ENCODE data around the gene TRIM41. TPM values are rescaled to one million over a fixed set of nuclear protein-coding genes. Genes with fewer than 3 reads are reported as not detected.

The TRIM41 gene
- total and polyA plus RNA-seq, 2 experiments from 2014 or later = 6.2 to 8.7 TPM

GRCh38 chr5:181233801-181234454 is 10.8 kb downstream of the TRIM41 start (continued):
- TF ChIP-seq, protein P1, sequence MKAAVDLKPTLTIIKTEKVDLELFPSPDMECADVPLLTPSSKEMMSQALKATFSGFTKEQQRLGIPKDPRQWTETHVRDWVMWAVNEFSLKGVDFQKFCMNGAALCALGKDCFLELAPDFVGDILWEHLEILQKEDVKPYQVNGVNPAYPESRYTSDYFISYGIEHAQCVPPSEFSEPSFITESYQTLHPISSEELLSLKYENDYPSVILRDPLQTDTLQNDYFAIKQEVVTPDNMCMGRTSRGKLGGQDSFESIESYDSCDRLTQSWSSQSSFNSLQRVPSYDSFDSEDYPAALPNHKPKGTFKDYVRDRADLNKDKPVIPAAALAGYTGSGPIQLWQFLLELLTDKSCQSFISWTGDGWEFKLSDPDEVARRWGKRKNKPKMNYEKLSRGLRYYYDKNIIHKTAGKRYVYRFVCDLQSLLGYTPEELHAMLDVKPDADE (IDR thresholded peaks at IDR 0.05) = no peak

DNA sequence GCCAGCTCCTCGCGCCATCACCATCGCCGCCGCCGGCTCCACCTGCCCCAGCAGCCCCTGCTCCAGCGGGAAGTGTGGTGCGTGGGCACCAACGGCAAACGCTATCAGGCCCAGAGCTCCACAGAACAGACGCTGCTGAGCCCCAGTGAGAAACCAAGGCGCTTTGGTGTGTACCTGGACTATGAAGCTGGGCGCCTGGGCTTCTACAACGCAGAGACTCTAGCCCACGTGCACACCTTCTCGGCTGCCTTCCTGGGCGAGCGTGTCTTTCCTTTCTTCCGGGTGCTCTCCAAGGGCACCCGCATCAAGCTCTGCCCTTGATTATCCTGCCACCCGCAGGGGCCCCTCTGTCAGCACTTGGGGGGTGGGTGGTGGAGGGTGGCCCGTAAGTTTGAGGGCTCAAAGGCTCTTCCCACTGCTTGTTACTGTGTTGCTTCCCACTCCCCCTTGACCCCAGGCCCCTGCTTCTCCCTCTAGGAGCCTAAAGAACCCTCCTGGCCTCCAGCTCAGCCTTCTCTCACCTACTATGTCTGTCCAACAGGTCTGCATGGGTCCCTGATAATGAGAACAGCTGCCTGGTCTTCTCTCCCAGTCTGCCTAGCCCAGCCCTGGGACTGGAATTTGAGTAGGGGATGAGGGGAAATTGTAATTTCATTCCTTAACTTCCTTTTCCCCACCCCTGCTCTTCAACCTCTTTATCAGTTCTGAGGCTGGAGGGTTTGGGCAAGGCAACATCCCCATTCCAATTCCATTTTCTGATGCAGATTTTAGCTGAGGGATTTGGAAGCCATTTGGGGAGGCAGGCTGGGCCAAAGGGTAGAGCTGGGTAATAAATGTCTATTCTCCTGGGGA is 11.6 kb downstream of the TRIM41 start:
- Mint-ChIP-seq H3K36me3 (ENCODE audit: low read depth) (peaks cover 83% of the 10 kb centered on the region), H3K27ac (peak overlapping the region; percentile 83), H3K4me3 (no peak overlapping the region; the same call in 2 of the 3 replicates), H3K27me3 (ENCODE audit: insufficient read depth, low read depth, poor library complexity) (peaks cover 48% of the 10 kb centered on the region), H3K9me3 (peaks cover 6% of the 10 kb centered on the region; the same call in 1 of the 3 replicates), H3K4me1 (peaks cover 25% of the 10 kb centered on the region)
- Histone ChIP-seq H3F3A (replicated peaks; ENCODE audit: low read depth) (peaks cover 53% of the 10 kb centered on the region), H3K9me2 (ENCODE audit: insufficient read depth) (no peaks in the 10 kb centered on the region), H3K27me3 (ENCODE audit: insufficient read depth) (no peaks in the 10 kb centered on the region), H3K4me3 (no peak overlapping the region), H4K20me1 (replicated peaks; ENCODE audit: insufficient read depth) (peaks cover 38% of the 10 kb centered on the region), H3K79me2 (replicated peaks; ENCODE audit: insufficient read depth) (peaks cover 16% of the 10 kb centered on the region; the same call in 1 of the 2 replicates), H3K4me1 (ENCODE audit: insufficient read depth) (peaks cover 7% of the 10 kb centered on the region), H2AFZ (no peak overlapping the region), H3K4me2 (no peak overlapping the region), H3K27ac (ENCODE audit: low read depth) (peak overlapping the region; percentile 86), H3K36me3 (ENCODE audit: insufficient read depth) (peaks cover 40% of the 10 kb centered on the region)
- DNase-seq (ENCODE audit: low spot score) = peak; percentile 31
- peak; percentile 35 for ATAC-seq
- TF ChIP-seq ZNF114 (CRISPR knock-in tag; IDR thresholded peaks at IDR 0.05) (no peak), POLR2AphosphoS5 (IDR thresholded peaks at IDR 0.05; ENCODE audit: low read depth) (peak; percentile 41; the same call in 1 of the 2 replicates)

DNA sequence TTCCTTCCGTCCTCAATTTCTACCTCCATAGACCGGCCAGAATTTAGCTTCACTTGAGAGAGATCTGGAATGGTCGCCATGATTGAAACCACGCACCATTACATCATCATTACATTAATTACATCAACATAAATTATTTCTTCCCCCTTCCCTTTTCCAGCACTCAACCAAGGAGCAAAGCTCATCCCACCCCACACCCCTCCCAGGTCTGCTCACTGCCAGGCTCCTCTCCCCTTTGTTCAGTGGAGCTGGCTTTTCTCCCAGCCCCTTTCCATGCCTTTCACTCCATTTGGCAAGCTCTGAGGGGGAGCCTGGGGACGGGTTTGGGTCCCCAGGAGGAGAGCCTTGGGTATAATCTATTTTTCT is 12.2 kb downstream of the TRIM41 start:
- Mint-ChIP-seq H3K27ac (peak overlapping the region; percentile 83), H3K4me3 (no peak overlapping the region; the same call in 2 of the 3 replicates), H3K4me1 (peaks cover 25% of the 10 kb centered on the region), H3K9me3 (peaks cover 6% of the 10 kb centered on the region; the same call in 1 of the 3 replicates), H3K36me3 (ENCODE audit: low read depth) (peaks cover 86% of the 10 kb centered on the region), H3K27me3 (ENCODE audit: insufficient read depth, low read depth, poor library complexity) (peaks cover 45% of the 10 kb centered on the region)
- ATAC-seq = peak; percentile 37
- peaks cover 45% of the 10 kb centered on the region for H4K20me1 ChIP-seq (replicated peaks; ENCODE audit: insufficient read depth)
- peaks cover 7% of the 10 kb centered on the region for H3K4me1 ChIP-seq (ENCODE audit: insufficient read depth)
- H3K4me2 ChIP-seq = no peak overlapping the region
- H3K27ac ChIP-seq (ENCODE audit: low read depth) = peak overlapping the region; percentile 86
- H3K9me2 ChIP-seq (ENCODE audit: insufficient read depth) = no peaks in the 10 kb centered on the region
- no peak overlapping the region for H3K4me3 ChIP-seq
- H2AFZ ChIP-seq = no peak overlapping the region
- H3F3A ChIP-seq (replicated peaks; ENCODE audit: low read depth) = peaks cover 58% of the 10 kb centered on the region
- H3K79me2 ChIP-seq (replicated peaks; ENCODE audit: insufficient read depth) = peaks cover 23% of the 10 kb centered on the region
- DNase-seq (ENCODE audit: low spot score) = no peak
- H3K36me3 ChIP-seq (ENCODE audit: insufficient read depth) = peaks cover 46% of the 10 kb centered on the region
- H3K27me3 ChIP-seq (ENCODE audit: insufficient read depth) = no peaks in the 10 kb centered on the region
- no peak for TF ChIP-seq EZH2 (IDR thresholded peaks at IDR 0.05; ENCODE audit: low read depth, unreplicated experiment)
- no peak for TF ChIP-seq CTCF (conservative IDR thresholded peaks at IDR 0.05; ENCODE audit: low read depth in 2 of 2)
- no peak for TF ChIP-seq ZNF462 (CRISPR knock-in tag; IDR thresholded peaks at IDR 0.05)
- no peak; the same call in none of the 2 replicates for TF ChIP-seq POLR2AphosphoS5 (IDR thresholded peaks at IDR 0.05; ENCODE audit: low read depth)
- no peak for TF ChIP-seq NANOG (IDR thresholded peaks at IDR 0.05; ENCODE audit: borderline replicate concordance)
- no peak for TF ChIP-seq CREB1 (CRISPR knock-in tag; IDR thresholded peaks at IDR 0.05; ENCODE audit: low read depth)
- TF ChIP-seq STAT1 (IDR thresholded peaks at IDR 0.05; ENCODE audit: unreplicated experiment) = no peak

All from GM23338 (cell line).